Endothelial cell of umbilical vein (primary cell): ENCODE measurements around the gene VPS8. TPM values are rescaled to one million over a fixed set of nuclear protein-coding genes. Genes with fewer than 3 reads are reported as not detected.

Experiments used
- BruUV-seq: library from RNA; stranded (reverse); fragments of 400-500 nt; replicated peaks from 2 replicates; lab custom pipeline; 2021; lab: Mats Ljungman, UMichigan
- CTCF ChIA-PET: fragments of 300-600, 350-600 bp; sonication (Branson Sonifier 250); formaldehyde crosslinking; loops from one replicate; lab custom pipeline; 2021; ENCODE audit warnings: antibody characterized with exemption, inconsistent platforms; lab: Charles Lee
- POLR2A ChIA-PET: fragments of 300-600, 350-600 bp; sonication (Branson Sonifier 250); formaldehyde crosslinking; loops from one replicate; lab custom pipeline; 2021; ENCODE audit warnings: antibody characterized with exemption, inconsistent platforms; lab: Charles Lee
- DNase-seq: peaks from one replicate; pipeline ENCODE4 v3.0.0-alpha.2; 2011; ENCODE audit warnings: low read depth, low spot score
- FAIRE-seq: peaks from 2 replicates; lab custom pipeline; 2011; peaks lifted over from hg19 to GRCh38; lab: Jason Lieb, UNC
- H2AFZ ChIP-seq: 2 replicates; pipeline ENCODE4 v1.6.0; 2012; ENCODE audit warnings: low read depth, low read length, control low read depth, inconsistent platforms
- H3K27ac ChIP-seq: 2 replicates; pipeline ENCODE4 v1.5.1; 2011; ENCODE audit warnings: low read depth, mild to moderate bottlenecking, control low read depth, low read length, moderate library complexity; ENCODE audit not compliant: insufficient read depth
- H3K27me3 ChIP-seq, 2 experiments: 2 replicates each; pipeline versions ENCODE4 v1.6.0 to v1.6.1; 2011; ENCODE audit warnings: low read length in 2 of 2, mixed read lengths in 1 of 2; ENCODE audit not compliant: control insufficient read depth in 2 of 2, insufficient read depth in 2 of 2
- H3K36me3 ChIP-seq, 2 experiments: 2 replicates in 1 of 2; 3 replicates in 1 of 2; pipeline ENCODE4 v1.5.1; 2011; ENCODE audit warnings: low read length in 2 of 2, mild to moderate bottlenecking in 1 of 2, moderate library complexity in 1 of 2; ENCODE audit not compliant: control insufficient read depth in 2 of 2, insufficient read depth in 2 of 2; ENCODE audit errors: extremely low read depth in 1 of 2
- H3K4me1 ChIP-seq: 3 replicates; pipeline ENCODE4 v1.5.1; 2011; ENCODE audit warnings: mild to moderate bottlenecking, low read length; ENCODE audit not compliant: control insufficient read depth, insufficient read depth; ENCODE audit errors: extremely low read depth
- H3K4me2 ChIP-seq: 2 replicates; pipeline ENCODE4 v1.6.1; 2011; ENCODE audit warnings: low read length, control low read depth, mixed read lengths; ENCODE audit not compliant: insufficient read depth
- H3K4me3 ChIP-seq, 3 experiments: fragments of 200-600 bp in 1 of 3; sonication (generic), shearing (Covaris generic) in 1 of 3; replicated peaks in 1 of 3; 2 replicates each; pipeline ENCODE4 v1.5.1; 2011 to 2016; ENCODE audit warnings: control low read depth in 3 of 3, low read length in 3 of 3, mild to moderate bottlenecking in 2 of 3, inconsistent platforms in 1 of 3, low read depth in 1 of 3, moderate library complexity in 1 of 3; ENCODE audit not compliant: insufficient read depth in 1 of 3
- H3K79me2 ChIP-seq: 2 replicates; pipeline ENCODE4 v1.6.0; 2012; ENCODE audit warnings: low read length, inconsistent platforms; ENCODE audit not compliant: control insufficient read depth, insufficient read depth
- H3K9ac ChIP-seq: replicated peaks from 2 replicates; pipeline ENCODE3; 2011; ENCODE audit warnings: low read length, control low read depth; ENCODE audit not compliant: insufficient read depth; ENCODE audit errors: extremely low read depth
- H3K9me1 ChIP-seq: replicated peaks from 3 replicates; pipeline ENCODE4 v1.6.0; 2011; ENCODE audit warnings: mild to moderate bottlenecking, low read length; ENCODE audit not compliant: control insufficient read depth, insufficient read depth; ENCODE audit errors: extremely low read depth
- H3K9me3 ChIP-seq: replicated peaks from 2 replicates; pipeline ENCODE4 v1.5.1; 2012; ENCODE audit warnings: low read length, inconsistent platforms; ENCODE audit not compliant: control insufficient read depth, insufficient read depth
- H4K20me1 ChIP-seq: replicated peaks from 2 replicates; pipeline ENCODE3; 2011; ENCODE audit warnings: mild to moderate bottlenecking, low read length; ENCODE audit not compliant: control insufficient read depth, insufficient read depth; ENCODE audit errors: extremely low read depth
- EZH2 ChIP-seq: IDR thresholded peaks from 2 replicates; pipeline ENCODE4 v1.6.1; 2012; ENCODE audit warnings: borderline replicate concordance, low read depth, mild to moderate bottlenecking, moderate library complexity, low read length, inconsistent platforms; ENCODE audit not compliant: severe bottlenecking
- GATA2 ChIP-seq: IDR thresholded peaks from 2 replicates; pipeline ENCODE4 v1.7.0; 2011; ENCODE audit warnings: low read depth, mild to moderate bottlenecking, moderate library complexity, mixed read lengths, low read length; ENCODE audit not compliant: insufficient read length, insufficient read depth
- JUN ChIP-seq: IDR thresholded peaks from 2 replicates; pipeline ENCODE4 v1.6.1; 2011; ENCODE audit warnings: borderline replicate concordance, low read depth; ENCODE audit not compliant: insufficient read length, insufficient read depth
- MYC ChIP-seq: IDR thresholded peaks from one replicate; pipeline ENCODE4 v1.6.1; 2011; ENCODE audit warnings: mild to moderate bottlenecking, low read depth, low read length
- POLR2A ChIP-seq: IDR thresholded peaks from 2 replicates; pipeline ENCODE4 v1.6.1; 2012; ENCODE audit warnings: low read depth, mild to moderate bottlenecking, control low read depth, low read length
- POLR2AphosphoS5 ChIP-seq: IDR thresholded peaks from 2 replicates; pipeline ENCODE4 v1.6.1; 2012; ENCODE audit warnings: low read depth, mild to moderate bottlenecking, control low read depth, low read length, moderate library complexity; ENCODE audit not compliant: insufficient read depth
- dilution Hi-C: fragments of 300-500 bp; cut with MboI; formaldehyde crosslinking; loops from one replicate; pipeline ENCODE4 v1.15.0; 2019; ENCODE audit warnings: low sequenced_read_pairs; ENCODE audit not compliant: extremely low pct_ligation_motif_present
- intact Hi-C: fragments of 100-400 bp; cut with micrococcal nuclease; formaldehyde crosslinking; loops from one replicate; pipeline ENCODE4 v1.10.0; 2022
- polyA plus RNA-seq, 4 experiments: library from polyadenylated mRNA; depleted of rRNA in 3 of 4; stranded (reverse) in 3 of 4; unstranded in 1 of 4; fragments of >200 nt; gene quantifications; 2 replicates each; pipeline versions ENCODE4 v1.2.1 to v1.2.3, GENCODE V29; 2011 to 2012; ENCODE audit warnings: missing spikeins in 1 of 4
- total RNA-seq: library from RNA; stranded (reverse); gene quantifications from 2 replicates; pipeline ENCODE4 v1.2.3, GENCODE V29; 2021
- TF ChIP-seq, protein P1 (sequence below), 2 donors: IDR thresholded peaks; 1 replicate in 1 of 2; 2 replicates in 1 of 2; pipeline ENCODE4 v1.5.1; 2011; ENCODE audit warnings: low read length in 2 of 2, mild to moderate bottlenecking in 2 of 2, moderate library complexity in 2 of 2, control low read depth in 1 of 2, inconsistent platforms in 1 of 2, low read depth in 1 of 2; ENCODE audit not compliant: insufficient read depth in 1 of 2; ENCODE audit errors: extremely low read depth in 1 of 2
- TF ChIP-seq, protein P2 (sequence below): IDR thresholded peaks from 2 replicates; pipeline ENCODE4 v1.6.1; 2011; ENCODE audit not compliant: insufficient read depth, insufficient read length

VPS8 gene
- total and polyA plus RNA-seq, 2 donors (not counting 3 experiments of a cell fraction or from before 2014, with no cell fraction given) = 13.7 to 51.6 TPM

- peaks cover 11% of the 10 kb centered on the region for H3K79me2 ChIP-seq
- no TSS peak for BruUV-seq
- peaks cover 25% of the 10 kb centered on the region for H3K4me1 ChIP-seq
- no peaks in the 10 kb centered on the region for H4K20me1 ChIP-seq
- ChIA-PET CTCF (no interaction called here), POLR2A (no interaction called here)
- DNase-seq = no peak
- no peak for FAIRE-seq
- no peaks in the 10 kb centered on the region for H3K27me3 ChIP-seq
- no peaks in the 10 kb centered on the region for H3K9me1 ChIP-seq
- no peak for TF ChIP-seq JUN
- no peak for TF ChIP-seq GATA2
- no peak for TF ChIP-seq MYC
- TF ChIP-seq, protein P1, sequence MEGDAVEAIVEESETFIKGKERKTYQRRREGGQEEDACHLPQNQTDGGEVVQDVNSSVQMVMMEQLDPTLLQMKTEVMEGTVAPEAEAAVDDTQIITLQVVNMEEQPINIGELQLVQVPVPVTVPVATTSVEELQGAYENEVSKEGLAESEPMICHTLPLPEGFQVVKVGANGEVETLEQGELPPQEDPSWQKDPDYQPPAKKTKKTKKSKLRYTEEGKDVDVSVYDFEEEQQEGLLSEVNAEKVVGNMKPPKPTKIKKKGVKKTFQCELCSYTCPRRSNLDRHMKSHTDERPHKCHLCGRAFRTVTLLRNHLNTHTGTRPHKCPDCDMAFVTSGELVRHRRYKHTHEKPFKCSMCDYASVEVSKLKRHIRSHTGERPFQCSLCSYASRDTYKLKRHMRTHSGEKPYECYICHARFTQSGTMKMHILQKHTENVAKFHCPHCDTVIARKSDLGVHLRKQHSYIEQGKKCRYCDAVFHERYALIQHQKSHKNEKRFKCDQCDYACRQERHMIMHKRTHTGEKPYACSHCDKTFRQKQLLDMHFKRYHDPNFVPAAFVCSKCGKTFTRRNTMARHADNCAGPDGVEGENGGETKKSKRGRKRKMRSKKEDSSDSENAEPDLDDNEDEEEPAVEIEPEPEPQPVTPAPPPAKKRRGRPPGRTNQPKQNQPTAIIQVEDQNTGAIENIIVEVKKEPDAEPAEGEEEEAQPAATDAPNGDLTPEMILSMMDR (IDR thresholded peaks at IDR 0.05; ENCODE audit: extremely low read depth in 1 of 2, insufficient read depth in 1 of 2, low read depth in 1 of 2, low read length in 2 of 2) = no peak
- TF ChIP-seq EZH2 = no peak
- TF ChIP-seq, protein P2, sequence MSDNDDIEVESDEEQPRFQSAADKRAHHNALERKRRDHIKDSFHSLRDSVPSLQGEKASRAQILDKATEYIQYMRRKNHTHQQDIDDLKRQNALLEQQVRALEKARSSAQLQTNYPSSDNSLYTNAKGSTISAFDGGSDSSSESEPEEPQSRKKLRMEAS = no peak
- no peak for TF ChIP-seq POLR2AphosphoS5
- TF ChIP-seq POLR2A = no peak
- intact Hi-C loops = no loop called here
- no peak overlapping the region for H3K27ac ChIP-seq
- no peak overlapping the region for H2AFZ ChIP-seq
- no peak overlapping the region for H3K9ac ChIP-seq
- no peaks in the 10 kb centered on the region for H3K36me3 ChIP-seq
- dilution Hi-C loops = no loop called here
- no peaks in the 10 kb centered on the region for H3K9me3 ChIP-seq
- no peak overlapping the region for H3K4me3 ChIP-seq
- no peak overlapping the region for H3K4me2 ChIP-seq
These were observed 3.3 kb downstream of the VPS8 start for GRCh38 chr3:184815046-184815930.
